GM23248 (cell line): ENCODE data around the gene SOX10.

ENCODE experiments used
- EZH2 ChIP-seq: fragments of 200-600 bp; sonication (generic); IDR thresholded peaks from 2 replicates; pipeline ENCODE4 v1.6.1; 2018; ENCODE audit warnings: antibody characterized with exemption, mild to moderate bottlenecking; ENCODE audit not compliant: insufficient read depth, poor library complexity, severe bottlenecking
- EZH2phosphoT487 ChIP-seq: fragments of 200-600 bp; sonication (generic); IDR thresholded peaks from 2 replicates; pipeline ENCODE4 v1.6.1; 2018; ENCODE audit warnings: antibody characterized with exemption, moderate library complexity, mild to moderate bottlenecking, low read depth; ENCODE audit not compliant: insufficient read depth

DNA sequence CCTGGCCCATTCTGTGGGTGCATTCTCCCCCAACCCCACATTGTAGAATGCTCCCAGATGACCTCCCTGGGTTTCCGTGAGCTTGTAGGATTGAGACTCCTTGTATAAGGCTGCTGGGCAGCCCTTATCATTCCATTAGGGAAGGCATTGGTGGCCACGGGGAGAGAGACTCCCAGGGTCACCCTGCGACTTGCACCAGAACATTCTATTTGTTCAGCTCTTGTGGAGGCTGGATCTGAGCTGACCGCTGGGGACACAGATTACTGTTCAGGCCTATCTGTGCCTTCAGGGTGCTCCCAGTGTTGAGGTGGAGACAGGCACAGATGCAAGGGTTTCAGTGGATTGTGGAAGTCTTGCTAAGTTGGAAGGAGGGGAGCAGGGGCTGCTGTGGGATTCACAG is 60.4 kb downstream of the SOX10 start:
- TF ChIP-seq EZH2phosphoT487 (no peak), EZH2 (no peak)
